K562 (cell line): ENCODE measurements around the gene FAM124A. TPM values are rescaled to one million over a fixed set of nuclear protein-coding genes. Genes with fewer than 3 reads are reported as not detected.

ENCODE experiments used
- ATAC-seq: fragments of 200-7000 bp; cut with Tn5 transposase; 3 replicates; pipeline ENCODE4 v1.9.1; 2020; ENCODE audit warnings: moderate library complexity
- BruUV-seq: library from RNA; stranded (reverse); fragments of 400-500 nt; replicated peaks from 2 replicates; lab custom pipeline; 2021; lab: Mats Ljungman, UMichigan
- CTCF ChIA-PET: fragments of 300-600 bp; formaldehyde crosslinking; extraction: SDS; loops from one replicate; lab custom pipeline; 2021; ENCODE audit warnings: low intra/inter-chr PET ratio; lab: Yijun Ruan, JAX
- POLR2A ChIA-PET: fragments of 300-600, 350-650 bp; sonication (Branson Sonifier 250); formaldehyde crosslinking; extraction: SDS; loops from one replicate; lab custom pipeline; 2021; ENCODE audit warnings: antibody characterized with exemption, inconsistent platforms; lab: Yijun Ruan, JAX
- DNase-seq, 4 experiments: peaks; one replicate each; pipeline versions ENCODE4 v3.0.0 to v3.0.0-alpha.2; 2011 to 2018; ENCODE audit warnings: low spot score in 3 of 4, mixed read lengths in 3 of 4; ENCODE audit errors: extremely low read depth in 1 of 4
- FAIRE-seq: peaks from 2 replicates; lab custom pipeline; 2011; peaks lifted over from hg19 to GRCh38; lab: Jason Lieb, UNC
- H2AFZ ChIP-seq: 2 replicates; pipeline ENCODE4 v1.6.0; 2011; ENCODE audit warnings: low read depth, low read length, control low read depth, inconsistent platforms
- H3K27ac ChIP-seq: fragments of 200-600 bp; 3 replicates; pipeline ENCODE4 v1.8.0; 2011; ENCODE audit warnings: low read depth, mild to moderate bottlenecking, control low read depth, inconsistent platforms, low read length, moderate library complexity, mixed read lengths; ENCODE audit errors: extremely low read depth
- H3K27me3 ChIP-seq, 2 experiments: fragments of 300-600 bp in 1 of 2; 2 replicates in 1 of 2; 3 replicates in 1 of 2; pipeline versions ENCODE4 v1.6.0 to v1.8.0; 2011; ENCODE audit warnings: inconsistent platforms in 2 of 2, low read length in 2 of 2, mild to moderate bottlenecking in 1 of 2, mixed read lengths in 1 of 2, moderate library complexity in 1 of 2; ENCODE audit not compliant: control insufficient read depth in 2 of 2, insufficient read depth in 2 of 2
- H3K36me3 ChIP-seq: fragments of 300-600 bp; 3 replicates; pipeline ENCODE4 v1.8.0; 2011; ENCODE audit warnings: mild to moderate bottlenecking, low read length, inconsistent platforms; ENCODE audit not compliant: control insufficient read depth, insufficient read depth
- H3K4me1 ChIP-seq, 2 experiments: fragments of 200-600 bp in 1 of 2; replicated peaks in 1 of 2; 2 replicates in 1 of 2; 3 replicates in 1 of 2; pipeline versions ENCODE4 v1.5.1 to v1.8.0; 2011; ENCODE audit warnings: inconsistent platforms in 2 of 2, low read length in 2 of 2, mild to moderate bottlenecking in 1 of 2, mixed read lengths in 1 of 2, moderate library complexity in 1 of 2; ENCODE audit not compliant: control insufficient read depth in 2 of 2, insufficient read depth in 2 of 2
- H3K4me2 ChIP-seq: 2 replicates; pipeline ENCODE4 v1.6.1; 2011; ENCODE audit warnings: low read length, control low read depth, inconsistent platforms, mixed read lengths; ENCODE audit not compliant: insufficient read depth
- H3K4me3 ChIP-seq: fragments of 200-600 bp; sonication (generic), shearing (Covaris generic); 2 replicates; pipeline ENCODE4 v1.5.1; 2016; ENCODE audit warnings: control low read depth, inconsistent platforms
- H3K79me2 ChIP-seq: fragments of 200-600 bp; 3 replicates; pipeline ENCODE4 v1.8.0; 2011; ENCODE audit warnings: low read length, inconsistent platforms; ENCODE audit not compliant: control insufficient read depth, insufficient read depth
- H3K9ac ChIP-seq, 2 experiments: 2 replicates each; pipeline versions ENCODE4 v1.6.0 to v1.6.1; 2011; ENCODE audit warnings: low read depth in 2 of 2, low read length in 2 of 2, control low read depth in 1 of 2, inconsistent platforms in 1 of 2, mild to moderate bottlenecking in 1 of 2, mixed read lengths in 1 of 2; ENCODE audit not compliant: insufficient read depth in 1 of 2
- H3K9me1 ChIP-seq: one replicate; pipeline ENCODE4 v1.6.0; 2011; ENCODE audit warnings: inconsistent platforms, mild to moderate bottlenecking, low read length, moderate library complexity; ENCODE audit not compliant: control insufficient read depth, insufficient read depth
- H3K9me3 ChIP-seq: replicated peaks from 2 replicates; pipeline ENCODE4 v1.5.1; 2011; ENCODE audit warnings: low read depth, low read length, inconsistent platforms; ENCODE audit not compliant: control insufficient read depth, insufficient read depth
- H4K20me1 ChIP-seq: replicated peaks from 2 replicates; pipeline ENCODE4 v1.6.1; 2011; ENCODE audit warnings: low read length, inconsistent platforms, mixed read lengths; ENCODE audit not compliant: control insufficient read depth, insufficient read depth
- CTBP1 ChIP-seq: fragments of 450-650 bp; IDR thresholded peaks from 2 replicates; pipeline ENCODE4 v1.6.1; 2016; ENCODE audit warnings: borderline replicate concordance
- ESRRB ChIP-seq: fragments of 250-450 bp; sonication (Bioruptor Pico); IDR thresholded peaks from 2 replicates; pipeline ENCODE4 v1.5.0; 2020; ENCODE audit warnings: mild to moderate bottlenecking, moderate library complexity, borderline replicate concordance
- ETV5 ChIP-seq: sonication (generic); formaldehyde crosslinking; IDR thresholded peaks from 2 replicates; pipeline ENCODE4 v1.4.0; 2020; ENCODE audit warnings: low read depth, mild to moderate bottlenecking, missing genetic modification reagents
- HDAC2 ChIP-seq: fragments of 450-650 bp; IDR thresholded peaks from 2 replicates; pipeline ENCODE4 v1.6.1; 2016; ENCODE audit warnings: mild to moderate bottlenecking
- HDAC6 ChIP-seq: IDR thresholded peaks from 2 replicates; pipeline ENCODE4 v1.6.1; 2012; ENCODE audit warnings: low read depth, mild to moderate bottlenecking, control low read depth, inconsistent platforms, low read length, moderate library complexity
- HDGF ChIP-seq: fragments of 450-650 bp; IDR thresholded peaks from 2 replicates; pipeline ENCODE4 v1.6.1; 2016
- HNRNPLL ChIP-seq: fragments of 200-400 bp; formaldehyde crosslinking; IDR thresholded peaks from 2 replicates; pipeline ENCODE4 v1.6.1; 2017; ENCODE audit warnings: low read length, low read depth, mild to moderate bottlenecking; ENCODE audit not compliant: poor library complexity, severe bottlenecking
- KHSRP ChIP-seq: fragments of 450-650 bp; IDR thresholded peaks from 2 replicates; pipeline ENCODE4 v1.6.1; 2017
- KLF10 ChIP-seq: fragments of 250-450 bp; sonication (Bioruptor Pico); IDR thresholded peaks from 2 replicates; pipeline ENCODE4 v1.6.1; 2021; ENCODE audit warnings: matching md5 sums
- LCOR ChIP-seq: sonication (generic); formaldehyde crosslinking; IDR thresholded peaks from 2 replicates; pipeline ENCODE4 v1.8.0; 2022; ENCODE audit warnings: mild to moderate bottlenecking, missing genetic modification reagents
- NCOA6 ChIP-seq: fragments of 450-650 bp; IDR thresholded peaks from 2 replicates; pipeline ENCODE4 v1.6.1; 2017; ENCODE audit warnings: mild to moderate bottlenecking
- PHB ChIP-seq: fragments of 250-450 bp; sonication (Bioruptor Pico); IDR thresholded peaks from 2 replicates; pipeline ENCODE4 v1.5.0; 2021
- TRIM24 ChIP-seq, 2 experiments: fragments of 450-650 bp; IDR thresholded peaks; 2 replicates each; pipeline ENCODE4 v1.6.1; 2016
- YBX1 ChIP-seq: fragments of 450-650 bp; IDR thresholded peaks from 2 replicates; pipeline ENCODE4 v1.7.1; 2016; ENCODE audit warnings: mild to moderate bottlenecking
- ZKSCAN8 ChIP-seq: fragments of 200-800 bp; sonication (Bioruptor generic); IDR thresholded peaks from 2 replicates; pipeline ENCODE4 v1.6.1; 2016; ENCODE audit warnings: missing genetic modification characterization, missing compliant biosample characterization
- ZNF551 ChIP-seq: fragments of 250-450 bp; sonication (Bioruptor Pico); IDR thresholded peaks from 2 replicates; pipeline ENCODE4 v1.5.0; 2021; ENCODE audit warnings: mild to moderate bottlenecking, moderate library complexity
- WGBS: fragments of 100-300 bp; shearing (Covaris generic); methylation state at CpG from one replicate; pipeline ENCODE4 v1.1.6; 2016; ENCODE audit warnings: low coverage, mixed read lengths; ENCODE audit not compliant: insufficient coverage; ENCODE audit errors: missing lambda C conversion rate; 5-methylcytosine and 5-hydroxymethylcytosine counted together
- in situ Hi-C: fragments of 300-500 bp; cut with MboI; formaldehyde crosslinking; loops from 4 replicates; pipeline ENCODE4 v1.15.0; 2018; ENCODE audit warnings: inconsistent platforms, mixed read lengths
- intact Hi-C: fragments of 100-400 bp; cut with micrococcal nuclease; formaldehyde crosslinking; loops from 2 replicates; pipeline ENCODE4 v1.14.2; 2022
- polyA plus RNA-seq, 8 experiments: library from polyadenylated mRNA; depleted of rRNA in 4 of 8; stranded (reverse) in 5 of 8; unstranded in 3 of 8; fragments of >200 nt; fragmentation: Nextera tagmentation in 2 of 8; fragmentation: Illumina TruSeq in 1 of 8; extraction: Ambion mirVana in 2 of 8; extraction: Trizol in 1 of 8; gene quantifications; 2 replicates each; pipeline versions ENCODE4 v1.2.1 to v1.2.3, GENCODE V29; 2011 to 2014; ENCODE audit warnings: inconsistent platforms in 1 of 8, missing spikeins in 1 of 8
- total RNA-seq, 7 experiments: library from RNA; depleted of rRNA in 6 of 7; stranded (reverse); fragments of >200 nt in 6 of 7; fragmentation: Illumina TruSeq in 2 of 7; extraction: Trizol in 2 of 7; gene quantifications; 2 replicates each; pipeline versions ENCODE4 v1.2.1 to v1.2.3, GENCODE V29; 2011 to 2021; ENCODE audit warnings: low replicate concordance in 1 of 7
- TF ChIP-seq, protein P1 (sequence below): sonication (generic); formaldehyde crosslinking; IDR thresholded peaks from 2 replicates; pipeline ENCODE4 v1.8.0; 2022; ENCODE audit warnings: missing genetic modification reagents, mild to moderate bottlenecking, borderline replicate concordance
- TF ChIP-seq, protein P2 (sequence below): fragments of 250-450 bp; sonication (Bioruptor Pico); IDR thresholded peaks from 2 replicates; pipeline ENCODE4 v1.4.0; 2020; ENCODE audit warnings: mild to moderate bottlenecking

Gene FAM124A
- total and polyA plus RNA-seq, 9 of the 15 experiments (the other 6 are each of a cell fraction or from before 2014, with no cell fraction given), result not detected

DNA sequence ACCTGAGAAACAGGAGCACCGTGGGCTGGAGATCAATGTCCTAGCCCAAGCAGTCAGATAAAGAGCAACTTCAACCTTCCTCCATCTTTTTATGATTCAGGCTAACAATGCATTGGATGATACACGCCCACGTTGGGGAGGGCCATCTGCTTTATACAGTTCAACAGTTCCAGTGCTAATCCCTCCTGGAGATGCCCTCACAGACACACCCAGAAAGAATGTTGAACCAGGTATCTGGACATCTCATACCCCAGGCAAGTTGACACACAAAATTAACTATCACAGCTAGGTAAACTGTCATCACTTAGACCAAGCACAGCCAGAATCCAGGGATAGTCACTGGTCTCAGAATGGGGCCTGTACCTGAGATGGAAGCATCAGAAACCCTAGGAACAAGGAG is 96.7 kb downstream of the FAM124A start:
- Histone ChIP-seq H3K9ac (no peak overlapping the region), H3K4me2 (no peak overlapping the region), H3K79me2 (no peaks in the 10 kb centered on the region), H3K9me1 (no peaks in the 10 kb centered on the region), H3K4me1 (no peaks in the 10 kb centered on the region), H4K20me1 (no peaks in the 10 kb centered on the region), H3K9me3 (no peaks in the 10 kb centered on the region), H3K27ac (no peak overlapping the region), H3K36me3 (no peaks in the 10 kb centered on the region), H3K4me3 (no peak overlapping the region), H2AFZ (no peak overlapping the region), H3K27me3 (peaks cover 0 to 11% of the 10 kb centered on the region in 2 experiments; a peak in 2 of 5 replicates)
- BruUV-seq, result no TSS peak
- DNase-seq (no peak), FAIRE-seq (no peak), ATAC-seq (no peak)
- in situ Hi-C loops (no loop called here), intact Hi-C loops (no loop called here)
- TF ChIP-seq, protein P1, sequence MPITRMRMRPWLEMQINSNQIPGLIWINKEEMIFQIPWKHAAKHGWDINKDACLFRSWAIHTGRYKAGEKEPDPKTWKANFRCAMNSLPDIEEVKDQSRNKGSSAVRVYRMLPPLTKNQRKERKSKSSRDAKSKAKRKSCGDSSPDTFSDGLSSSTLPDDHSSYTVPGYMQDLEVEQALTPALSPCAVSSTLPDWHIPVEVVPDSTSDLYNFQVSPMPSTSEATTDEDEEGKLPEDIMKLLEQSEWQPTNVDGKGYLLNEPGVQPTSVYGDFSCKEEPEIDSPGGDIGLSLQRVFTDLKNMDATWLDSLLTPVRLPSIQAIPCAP (CRISPR knock-in tag), result no peak
- no peak for TF ChIP-seq ETV5 (CRISPR knock-in tag)
- TF ChIP-seq KLF10 (CRISPR knock-in tag), result no peak
- no peak for TF ChIP-seq LCOR
- TF ChIP-seq YBX1, result no peak
- TF ChIP-seq, protein P2, sequence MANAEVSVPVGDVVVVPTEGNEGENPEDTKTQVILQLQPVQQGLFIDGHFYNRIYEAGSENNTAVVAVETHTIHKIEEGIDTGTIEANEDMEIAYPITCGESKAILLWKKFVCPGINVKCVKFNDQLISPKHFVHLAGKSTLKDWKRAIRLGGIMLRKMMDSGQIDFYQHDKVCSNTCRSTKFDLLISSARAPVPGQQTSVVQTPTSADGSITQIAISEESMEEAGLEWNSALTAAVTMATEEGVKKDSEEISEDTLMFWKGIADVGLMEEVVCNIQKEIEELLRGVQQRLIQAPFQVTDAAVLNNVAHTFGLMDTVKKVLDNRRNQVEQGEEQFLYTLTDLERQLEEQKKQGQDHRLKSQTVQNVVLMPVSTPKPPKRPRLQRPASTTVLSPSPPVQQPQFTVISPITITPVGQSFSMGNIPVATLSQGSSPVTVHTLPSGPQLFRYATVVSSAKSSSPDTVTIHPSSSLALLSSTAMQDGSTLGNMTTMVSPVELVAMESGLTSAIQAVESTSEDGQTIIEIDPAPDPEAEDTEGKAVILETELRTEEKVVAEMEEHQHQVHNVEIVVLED (CRISPR knock-in tag), result no peak
- no peak for TF ChIP-seq ZKSCAN8 (CRISPR knock-in tag)
- no peak for TF ChIP-seq ZNF551
- TF ChIP-seq TRIM24 (IDR thresholded peaks at IDR 0.05), result no peak
- TF ChIP-seq PHB (CRISPR knock-in tag), result no peak
- no peak for TF ChIP-seq HDGF
- TF ChIP-seq NCOA6, result no peak
- TF ChIP-seq CTBP1, result no peak
- no peak for TF ChIP-seq ESRRB (CRISPR knock-in tag)
- TF ChIP-seq HDAC2, result no peak
- no peak for TF ChIP-seq HNRNPLL
- TF ChIP-seq HDAC6, result no peak
- TF ChIP-seq KHSRP, result no peak
- ChIA-PET POLR2A (no interaction called here), CTCF (no interaction called here)
- WGBS, result 0% methylated on average over 3 of the region's 3 CpGs
